K562 (cell line): ENCODE results near the gene MS4A6E. TPM values are rescaled to one million over a fixed set of nuclear protein-coding genes. Genes with fewer than 3 reads are reported as not detected.

Experiments used
- BRD9 ChIP-seq: fragments of 450-650 bp; IDR thresholded peaks from 2 replicates; pipeline ENCODE4 v1.6.1; 2018; ENCODE audit warnings: low read depth; ENCODE audit not compliant: partially characterized antibody
- KDM4B ChIP-seq, 2 experiments: fragments of 450-650 bp in 1 of 2; sonication (generic) in 1 of 2; IDR thresholded peaks; 2 replicates each; pipeline ENCODE4 v1.6.1; 2016 to 2017; ENCODE audit warnings: borderline replicate concordance in 2 of 2, antibody characterized with exemption in 1 of 2, low read depth in 1 of 2, mild to moderate bottlenecking in 1 of 2
- SAFB ChIP-seq: fragments of 200-400 bp; formaldehyde crosslinking; IDR thresholded peaks from 2 replicates; pipeline ENCODE4 v1.6.1; 2017; ENCODE audit warnings: low read depth, low read length, borderline replicate concordance
- SMAD2 ChIP-seq: fragments of 150-350 bp; IDR thresholded peaks from 2 replicates; pipeline ENCODE4 v1.6.1; 2014; ENCODE audit warnings: low read depth, mild to moderate bottlenecking, low read length
- TAF1 ChIP-seq: IDR thresholded peaks from 2 replicates; pipeline ENCODE4 v1.6.1; 2011; ENCODE audit warnings: mild to moderate bottlenecking, low read length, moderate library complexity; ENCODE audit not compliant: insufficient read depth, control insufficient read depth, severe bottlenecking; ENCODE audit errors: extremely low read depth
- ZNF143 ChIP-seq: sonication (generic); formaldehyde crosslinking; IDR thresholded peaks from 2 replicates; pipeline ENCODE4 v1.9.0; 2022; ENCODE audit warnings: mild to moderate bottlenecking, missing genetic modification reagents
- polyA plus RNA-seq, 8 experiments: library from polyadenylated mRNA; depleted of rRNA in 4 of 8; stranded (reverse) in 5 of 8; unstranded in 3 of 8; fragments of >200 nt; fragmentation: Nextera tagmentation in 2 of 8; fragmentation: Illumina TruSeq in 1 of 8; extraction: Ambion mirVana in 2 of 8; extraction: Trizol in 1 of 8; gene quantifications; 2 replicates each; pipeline versions ENCODE4 v1.2.1 to v1.2.3, GENCODE V29; 2011 to 2014; ENCODE audit warnings: inconsistent platforms in 1 of 8, missing spikeins in 1 of 8
- total RNA-seq, 7 experiments: library from RNA; depleted of rRNA in 6 of 7; stranded (reverse); fragments of >200 nt in 6 of 7; fragmentation: Illumina TruSeq in 2 of 7; extraction: Trizol in 2 of 7; gene quantifications; 2 replicates each; pipeline versions ENCODE4 v1.2.1 to v1.2.3, GENCODE V29; 2011 to 2021; ENCODE audit warnings: low replicate concordance in 1 of 7
- TF ChIP-seq, protein P1 (sequence below): sonication (generic); formaldehyde crosslinking; IDR thresholded peaks from 2 replicates; pipeline ENCODE4 v1.8.1; 2023; ENCODE audit warnings: mild to moderate bottlenecking, missing genetic modification reagents
- TF ChIP-seq, protein P2 (sequence below), 2 experiments: fragments of 450-650 bp in 1 of 2; IDR thresholded peaks; 2 replicates each; pipeline ENCODE4 v1.6.1; 2011 to 2017; ENCODE audit warnings: low read depth in 2 of 2, antibody characterized with exemption in 1 of 2, borderline replicate concordance in 1 of 2, low read length in 1 of 2, mild to moderate bottlenecking in 1 of 2, mixed read lengths in 1 of 2; ENCODE audit not compliant: control insufficient read depth in 1 of 2

The MS4A6E gene
- total and polyA plus RNA-seq, 9 of the 15 experiments (the other 6 are each of a cell fraction or from before 2014, with no cell fraction given) = 0.13 to 0.15 TPM; not detected in 7

DNA sequence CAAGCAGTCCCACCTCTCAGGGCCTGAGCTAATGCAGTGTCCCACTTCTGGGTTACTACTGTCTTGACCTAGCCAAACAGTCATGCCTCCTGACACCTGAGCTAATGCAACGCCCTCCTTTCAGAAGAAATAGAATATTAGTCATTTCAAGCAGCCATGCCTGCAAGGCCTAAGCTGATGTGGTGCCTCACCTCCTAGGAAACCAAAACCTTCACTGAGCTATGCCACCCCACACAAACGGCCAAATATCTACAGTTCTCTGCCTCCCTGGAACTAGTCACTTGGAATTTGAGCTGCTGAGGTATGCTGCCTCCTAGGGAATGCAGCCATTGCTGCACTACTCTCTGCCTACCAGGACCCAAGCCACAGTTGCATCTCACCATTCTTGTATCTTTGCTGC lies 8.3 kb upstream of the MS4A6E start (continued):
- TF ChIP-seq SMAD2 (no peak), ZNF143 (CRISPR knock-in tag) (no peak), TAF1 (no peak), SAFB (no peak), BRD9 (no peak), KDM4B (IDR thresholded peaks at IDR 0.05; ENCODE audit: borderline replicate concordance in 2 of 2, low read depth in 1 of 2) (no peak)
- TF ChIP-seq, protein P1, sequence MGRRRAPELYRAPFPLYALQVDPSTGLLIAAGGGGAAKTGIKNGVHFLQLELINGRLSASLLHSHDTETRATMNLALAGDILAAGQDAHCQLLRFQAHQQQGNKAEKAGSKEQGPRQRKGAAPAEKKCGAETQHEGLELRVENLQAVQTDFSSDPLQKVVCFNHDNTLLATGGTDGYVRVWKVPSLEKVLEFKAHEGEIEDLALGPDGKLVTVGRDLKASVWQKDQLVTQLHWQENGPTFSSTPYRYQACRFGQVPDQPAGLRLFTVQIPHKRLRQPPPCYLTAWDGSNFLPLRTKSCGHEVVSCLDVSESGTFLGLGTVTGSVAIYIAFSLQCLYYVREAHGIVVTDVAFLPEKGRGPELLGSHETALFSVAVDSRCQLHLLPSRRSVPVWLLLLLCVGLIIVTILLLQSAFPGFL (CRISPR knock-in tag) = no peak
- TF ChIP-seq, protein P2, sequence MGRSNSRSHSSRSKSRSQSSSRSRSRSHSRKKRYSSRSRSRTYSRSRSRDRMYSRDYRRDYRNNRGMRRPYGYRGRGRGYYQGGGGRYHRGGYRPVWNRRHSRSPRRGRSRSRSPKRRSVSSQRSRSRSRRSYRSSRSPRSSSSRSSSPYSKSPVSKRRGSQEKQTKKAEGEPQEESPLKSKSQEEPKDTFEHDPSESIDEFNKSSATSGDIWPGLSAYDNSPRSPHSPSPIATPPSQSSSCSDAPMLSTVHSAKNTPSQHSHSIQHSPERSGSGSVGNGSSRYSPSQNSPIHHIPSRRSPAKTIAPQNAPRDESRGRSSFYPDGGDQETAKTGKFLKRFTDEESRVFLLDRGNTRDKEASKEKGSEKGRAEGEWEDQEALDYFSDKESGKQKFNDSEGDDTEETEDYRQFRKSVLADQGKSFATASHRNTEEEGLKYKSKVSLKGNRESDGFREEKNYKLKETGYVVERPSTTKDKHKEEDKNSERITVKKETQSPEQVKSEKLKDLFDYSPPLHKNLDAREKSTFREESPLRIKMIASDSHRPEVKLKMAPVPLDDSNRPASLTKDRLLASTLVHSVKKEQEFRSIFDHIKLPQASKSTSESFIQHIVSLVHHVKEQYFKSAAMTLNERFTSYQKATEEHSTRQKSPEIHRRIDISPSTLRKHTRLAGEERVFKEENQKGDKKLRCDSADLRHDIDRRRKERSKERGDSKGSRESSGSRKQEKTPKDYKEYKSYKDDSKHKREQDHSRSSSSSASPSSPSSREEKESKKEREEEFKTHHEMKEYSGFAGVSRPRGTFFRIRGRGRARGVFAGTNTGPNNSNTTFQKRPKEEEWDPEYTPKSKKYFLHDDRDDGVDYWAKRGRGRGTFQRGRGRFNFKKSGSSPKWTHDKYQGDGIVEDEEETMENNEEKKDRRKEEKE (IDR thresholded peaks at IDR 0.05; ENCODE audit: borderline replicate concordance in 1 of 2, control insufficient read depth in 1 of 2, low read depth in 2 of 2, low read length in 1 of 2) = no peak
